NCI-H2196 (cell line): ENCODE data around the gene CPXM1.
"Not testable (repeated sequence)": the region's sequence is repeated elsewhere in the genome, so short reads cannot be mapped to it uniquely, and the experiment has no call there.

Experiments
- DNase-seq: peaks from one replicate; lab custom pipeline; 2025; ENCODE audit not compliant: unreplicated experiment; lab: John Stamatoyannopoulos, UW

The CPXM1 gene

GRCh38 chr20:2822073-2822472 lies 21.6 kb upstream of the CPXM1 start:
- DNase-seq, result no peak

GRCh38 chr20:2820896-2821869 lies 20.8 kb upstream of the CPXM1 start:
- DNase-seq, result no peak

- DNase-seq, result no peak
These were observed 19.9 kb upstream of the CPXM1 start for GRCh38 chr20:2820084-2820895.

- no peak for DNase-seq
These were observed 17.6 kb upstream of the CPXM1 start for GRCh38 chr20:2817891-2818595.

GRCh38 chr20:2817341-2817726 lies 16.9 kb upstream of the CPXM1 start:
- no peak for DNase-seq

- no peak for DNase-seq
These were observed 16.3 kb upstream of the CPXM1 start for GRCh38 chr20:2816583-2817340.

- DNase-seq, result no peak
These were observed 15.7 kb upstream of the CPXM1 start, which contains the start of gene TMEM239 for GRCh38 chr20:2816030-2816582. TMEM239 (plus strand) TSS chr20:2816364; CDS start chr20:2816555, 191 bp downstream.

GRCh38 chr20:2815242-2815900 lies 14.9 kb upstream of the CPXM1 start:
- DNase-seq, result no peak

GRCh38 chr20:2814587-2815051 lies 14.2 kb upstream of the CPXM1 start, which contains the start of gene C20orf141:
C20orf141 (plus strand) TSS chr20:2814987; CDS start chr20:2815185, 198 bp downstream.
- DNase-seq, result no peak

GRCh38 chr20:2814076-2814475 lies 13.6 kb upstream of the CPXM1 start:
- DNase-seq, result no peak

- no peak for DNase-seq
These were observed 11.8 kb upstream of the CPXM1 start for GRCh38 chr20:2812189-2812588.

GRCh38 chr20:2809690-2810089 lies 9.3 kb upstream of the CPXM1 start:
- no peak for DNase-seq

GRCh38 chr20:2807929-2808328 lies 7.5 kb upstream of the CPXM1 start:
- DNase-seq, result not testable (repeated sequence)

- no peak for DNase-seq
These were observed 6.6 kb upstream of the CPXM1 start for GRCh38 chr20:2807019-2807418.

GRCh38 chr20:2806351-2806701 lies 5.9 kb upstream of the CPXM1 start:
- no peak for DNase-seq

GRCh38 chr20:2805689-2806350 lies 5.4 kb upstream of the CPXM1 start:
- DNase-seq, result no peak

- no peak for DNase-seq
These were observed 4.6 kb upstream of the CPXM1 start for GRCh38 chr20:2804852-2805688.
